ENCODE results near the gene HMCN2.

- TF ChIP-seq, protein P1, sequence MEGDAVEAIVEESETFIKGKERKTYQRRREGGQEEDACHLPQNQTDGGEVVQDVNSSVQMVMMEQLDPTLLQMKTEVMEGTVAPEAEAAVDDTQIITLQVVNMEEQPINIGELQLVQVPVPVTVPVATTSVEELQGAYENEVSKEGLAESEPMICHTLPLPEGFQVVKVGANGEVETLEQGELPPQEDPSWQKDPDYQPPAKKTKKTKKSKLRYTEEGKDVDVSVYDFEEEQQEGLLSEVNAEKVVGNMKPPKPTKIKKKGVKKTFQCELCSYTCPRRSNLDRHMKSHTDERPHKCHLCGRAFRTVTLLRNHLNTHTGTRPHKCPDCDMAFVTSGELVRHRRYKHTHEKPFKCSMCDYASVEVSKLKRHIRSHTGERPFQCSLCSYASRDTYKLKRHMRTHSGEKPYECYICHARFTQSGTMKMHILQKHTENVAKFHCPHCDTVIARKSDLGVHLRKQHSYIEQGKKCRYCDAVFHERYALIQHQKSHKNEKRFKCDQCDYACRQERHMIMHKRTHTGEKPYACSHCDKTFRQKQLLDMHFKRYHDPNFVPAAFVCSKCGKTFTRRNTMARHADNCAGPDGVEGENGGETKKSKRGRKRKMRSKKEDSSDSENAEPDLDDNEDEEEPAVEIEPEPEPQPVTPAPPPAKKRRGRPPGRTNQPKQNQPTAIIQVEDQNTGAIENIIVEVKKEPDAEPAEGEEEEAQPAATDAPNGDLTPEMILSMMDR (IDR thresholded peaks at IDR 0.05) = no peak
- no peak for TF ChIP-seq EZH2 (IDR thresholded peaks at IDR 0.05; ENCODE audit: borderline replicate concordance, insufficient read depth, low read depth, low read length, poor library complexity, severe bottlenecking)
These were observed 45.9 kb upstream of the HMCN2 start for GRCh38 chr9:130219661-130220096.
